ENCODE data around the gene SLC24A2. TPM values are rescaled to one million over a fixed set of nuclear protein-coding genes. Genes with fewer than 3 reads are reported as not detected.
"Not testable (repeated sequence)": the region's sequence is repeated elsewhere in the genome, so short reads cannot be mapped to it uniquely, and the experiment has no call there.

Gene SLC24A2
- total RNA-seq (2022) (0.07 TPM in 1 of 2 replicates, not detected in the other), Bru-seq, nascent RNA (percentile 6 among the genes with signal in this experiment), BruChase-seq, experiment 1, labeled RNA remaining after a 2-hour chase (percentile 4 among the genes with signal in this experiment), BruChase-seq, experiment 2, labeled RNA remaining after a 6-hour chase (percentile 4 among the genes with signal in this experiment)
- long read RNA-seq, result 0 reads

GRCh38 chr9:19788614-19789271, at the start of gene SLC24A2:
Gene SLC24A2 (minus strand): TSS chr9:19789037.
- no peak within 1 kb of the TSS for H3K4me3 Mint-ChIP-seq (ENCODE audit: unreplicated experiment)
- TF ChIP-seq, protein P1, sequence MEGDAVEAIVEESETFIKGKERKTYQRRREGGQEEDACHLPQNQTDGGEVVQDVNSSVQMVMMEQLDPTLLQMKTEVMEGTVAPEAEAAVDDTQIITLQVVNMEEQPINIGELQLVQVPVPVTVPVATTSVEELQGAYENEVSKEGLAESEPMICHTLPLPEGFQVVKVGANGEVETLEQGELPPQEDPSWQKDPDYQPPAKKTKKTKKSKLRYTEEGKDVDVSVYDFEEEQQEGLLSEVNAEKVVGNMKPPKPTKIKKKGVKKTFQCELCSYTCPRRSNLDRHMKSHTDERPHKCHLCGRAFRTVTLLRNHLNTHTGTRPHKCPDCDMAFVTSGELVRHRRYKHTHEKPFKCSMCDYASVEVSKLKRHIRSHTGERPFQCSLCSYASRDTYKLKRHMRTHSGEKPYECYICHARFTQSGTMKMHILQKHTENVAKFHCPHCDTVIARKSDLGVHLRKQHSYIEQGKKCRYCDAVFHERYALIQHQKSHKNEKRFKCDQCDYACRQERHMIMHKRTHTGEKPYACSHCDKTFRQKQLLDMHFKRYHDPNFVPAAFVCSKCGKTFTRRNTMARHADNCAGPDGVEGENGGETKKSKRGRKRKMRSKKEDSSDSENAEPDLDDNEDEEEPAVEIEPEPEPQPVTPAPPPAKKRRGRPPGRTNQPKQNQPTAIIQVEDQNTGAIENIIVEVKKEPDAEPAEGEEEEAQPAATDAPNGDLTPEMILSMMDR (IDR thresholded peaks at IDR 0.05; ENCODE audit: insufficient read depth in 1 of 2, low read depth in 1 of 2, low read length in 1 of 2, severe bottlenecking in 1 of 2, unreplicated experiment in 1 of 2), result no peak
- intact Hi-C loops (cut with micrococcal nuclease; ENCODE audit: unreplicated experiment), result no loop called here
- ChIA-PET CTCF (no interaction called here), POLR2A (no interaction called here)
- DNase-seq, result no peak
- BruUV-seq (replicated peaks), result no TSS peak
- no peaks in the 10 kb centered on the region for H3K36me3 ChIP-seq (ENCODE audit: control insufficient read depth, insufficient read depth, low read length)
- H3K36me3 Mint-ChIP-seq (ENCODE audit: insufficient read depth, unreplicated experiment), result no peaks in the 10 kb centered on the region
- no peaks in the 10 kb centered on the region for H3K27me3 Mint-ChIP-seq (ENCODE audit: insufficient read depth, unreplicated experiment)
- no peaks in the 10 kb centered on the region for H3K4me1 Mint-ChIP-seq (ENCODE audit: low read depth, unreplicated experiment)
- no peak within 1 kb of the TSS for H3K27ac Mint-ChIP-seq (ENCODE audit: unreplicated experiment)
- no peaks in the 10 kb centered on the region for H3K9me3 Mint-ChIP-seq (ENCODE audit: unreplicated experiment)
- no peak within 1 kb of the TSS for H3K4me3 ChIP-seq (ENCODE audit: low read depth, low read length)
- no peaks in the 10 kb centered on the region for H3K9me3 ChIP-seq
- H3K4me1 ChIP-seq, result no peaks in the 10 kb centered on the region
- H3K27me3 ChIP-seq (replicated peaks; ENCODE audit: control insufficient read depth, insufficient read depth, low read length), result no peaks in the 10 kb centered on the region

- H3K9me3 Mint-ChIP-seq (ENCODE audit: unreplicated experiment); BruUV-seq (replicated peaks); H3K36me3 Mint-ChIP-seq (ENCODE audit: insufficient read depth, unreplicated experiment): not testable (repeated sequence)
These were observed 44.5 kb upstream of the SLC24A2 start for GRCh38 chr9:19833331-19833730.

DNA sequence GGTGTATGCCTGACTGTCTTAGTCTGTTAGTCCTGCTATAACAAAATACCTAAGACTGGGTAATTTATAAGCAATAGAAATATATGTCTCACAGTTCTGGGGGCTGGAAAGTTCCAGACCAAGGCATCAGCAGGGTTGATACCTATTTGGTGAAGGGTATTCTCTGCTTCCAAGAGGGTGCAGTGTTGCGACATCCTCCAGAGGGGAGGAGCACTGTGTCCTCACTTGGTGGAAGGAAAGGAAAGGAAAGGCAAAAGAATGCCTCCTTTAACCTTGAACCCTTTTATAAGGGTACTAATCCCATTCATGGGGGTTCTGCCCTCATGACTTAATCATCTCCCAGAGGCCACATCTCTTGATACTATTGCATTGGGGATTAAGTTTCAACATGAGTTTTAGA, 42.0 kb upstream of the SLC24A2 start:
- no peak overlapping the region for H3K27ac Mint-ChIP-seq (ENCODE audit: unreplicated experiment)
- intact Hi-C loops (cut with micrococcal nuclease; ENCODE audit: unreplicated experiment), result no loop called here
- no peak overlapping the region for H3K4me3 Mint-ChIP-seq (ENCODE audit: unreplicated experiment)
- POLR2A ChIA-PET, result no interaction called here
- no peaks in the 10 kb centered on the region for H3K27me3 Mint-ChIP-seq (ENCODE audit: insufficient read depth, unreplicated experiment)
- Histone ChIP-seq H3K36me3 (ENCODE audit: control insufficient read depth, insufficient read depth, low read length) (no peaks in the 10 kb centered on the region), H3K4me1 (no peaks in the 10 kb centered on the region), H3K9me3 (no peaks in the 10 kb centered on the region), H3K27me3 (replicated peaks; ENCODE audit: control insufficient read depth, insufficient read depth, low read length) (no peaks in the 10 kb centered on the region), H3K4me3 (ENCODE audit: low read depth, low read length) (no peak overlapping the region)
- no peaks in the 10 kb centered on the region for H3K9me3 Mint-ChIP-seq (ENCODE audit: unreplicated experiment)
- TF ChIP-seq, protein P1 (IDR thresholded peaks at IDR 0.05; ENCODE audit: insufficient read depth in 1 of 2, low read depth in 1 of 2, low read length in 1 of 2, severe bottlenecking in 1 of 2, unreplicated experiment in 1 of 2), result no peak
- no peak for DNase-seq
- no peaks in the 10 kb centered on the region for H3K4me1 Mint-ChIP-seq (ENCODE audit: low read depth, unreplicated experiment)
- no peaks in the 10 kb centered on the region for H3K36me3 Mint-ChIP-seq (ENCODE audit: insufficient read depth, unreplicated experiment)
- CTCF ChIA-PET, result no interaction called here
- no TSS peak for BruUV-seq (replicated peaks)

More at GRCh38 chr9:19833331-19833730, 44.5 kb upstream of the SLC24A2 start:
- H3K4me3 ChIP-seq (ENCODE audit: low read depth, low read length); CTCF ChIA-PET; H3K4me3 Mint-ChIP-seq (ENCODE audit: unreplicated experiment); H3K9me3 ChIP-seq; H3K27me3 ChIP-seq (replicated peaks; ENCODE audit: control insufficient read depth, insufficient read depth, low read length); intact Hi-C loops (cut with micrococcal nuclease; ENCODE audit: unreplicated experiment); H3K4me1 Mint-ChIP-seq (ENCODE audit: low read depth, unreplicated experiment); H3K27me3 Mint-ChIP-seq (ENCODE audit: insufficient read depth, unreplicated experiment); H3K36me3 ChIP-seq (ENCODE audit: control insufficient read depth, insufficient read depth, low read length); POLR2A ChIA-PET; H3K4me1 ChIP-seq; H3K27ac Mint-ChIP-seq (ENCODE audit: unreplicated experiment); DNase-seq: not testable (repeated sequence)
